RWPE1 (cell line): ENCODE measurements around the gene DAPK1.

Experiments used
- CTCF ChIA-PET: fragments of 350-600 bp; sonication (Branson Sonifier 250); formaldehyde crosslinking; extraction: SDS; loops from one replicate; lab custom pipeline; 2021; lab: Yijun Ruan, JAX
- POLR2A ChIA-PET: fragments of 400-600 bp; formaldehyde crosslinking; extraction: SDS; loops from one replicate; lab custom pipeline; 2020; ENCODE audit warnings: antibody characterized with exemption; ENCODE audit not compliant: low non-redundant PET; lab: Yijun Ruan, JAX
- DNase-seq: peaks from one replicate; pipeline ENCODE4 v3.0.0; 2012; ENCODE audit warnings: low spot score
- H3K27ac ChIP-seq: fragments of 450-650 bp; 2 replicates; pipeline ENCODE4 v1.5.1; 2017
- TF ChIP-seq, protein P1 (sequence below): fragments of 450-650 bp; conservative IDR thresholded peaks from 2 replicates; pipeline ENCODE4 v1.5.1; 2017; ENCODE audit warnings: low read depth, mild to moderate bottlenecking

Gene DAPK1

DNA sequence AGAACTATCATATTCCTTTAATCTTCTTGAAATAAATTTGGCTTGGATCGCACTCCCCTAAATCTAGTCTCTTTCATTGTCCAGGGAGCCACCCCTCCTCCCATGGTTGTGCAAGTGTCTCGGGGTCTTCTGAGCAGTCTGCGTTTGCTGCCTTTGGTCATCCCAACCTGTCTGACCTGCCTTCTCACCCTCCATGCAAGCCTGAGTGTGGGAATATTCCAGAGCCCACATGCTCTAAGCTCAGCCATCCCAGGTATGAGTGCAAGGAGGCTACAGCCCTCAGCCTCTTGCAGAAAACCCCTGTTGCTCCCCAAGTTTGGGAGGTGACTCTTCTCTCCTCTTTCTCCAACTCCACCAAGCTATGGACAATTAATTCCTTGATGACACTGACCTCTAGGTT, 220.6 kb downstream of the DAPK1 start:
- CTCF ChIA-PET: no interaction called here
- H3K27ac ChIP-seq: no peak overlapping the region
- no peak for DNase-seq
- POLR2A ChIA-PET: no interaction called here
- TF ChIP-seq, protein P1, sequence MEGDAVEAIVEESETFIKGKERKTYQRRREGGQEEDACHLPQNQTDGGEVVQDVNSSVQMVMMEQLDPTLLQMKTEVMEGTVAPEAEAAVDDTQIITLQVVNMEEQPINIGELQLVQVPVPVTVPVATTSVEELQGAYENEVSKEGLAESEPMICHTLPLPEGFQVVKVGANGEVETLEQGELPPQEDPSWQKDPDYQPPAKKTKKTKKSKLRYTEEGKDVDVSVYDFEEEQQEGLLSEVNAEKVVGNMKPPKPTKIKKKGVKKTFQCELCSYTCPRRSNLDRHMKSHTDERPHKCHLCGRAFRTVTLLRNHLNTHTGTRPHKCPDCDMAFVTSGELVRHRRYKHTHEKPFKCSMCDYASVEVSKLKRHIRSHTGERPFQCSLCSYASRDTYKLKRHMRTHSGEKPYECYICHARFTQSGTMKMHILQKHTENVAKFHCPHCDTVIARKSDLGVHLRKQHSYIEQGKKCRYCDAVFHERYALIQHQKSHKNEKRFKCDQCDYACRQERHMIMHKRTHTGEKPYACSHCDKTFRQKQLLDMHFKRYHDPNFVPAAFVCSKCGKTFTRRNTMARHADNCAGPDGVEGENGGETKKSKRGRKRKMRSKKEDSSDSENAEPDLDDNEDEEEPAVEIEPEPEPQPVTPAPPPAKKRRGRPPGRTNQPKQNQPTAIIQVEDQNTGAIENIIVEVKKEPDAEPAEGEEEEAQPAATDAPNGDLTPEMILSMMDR: no peak

DNA sequence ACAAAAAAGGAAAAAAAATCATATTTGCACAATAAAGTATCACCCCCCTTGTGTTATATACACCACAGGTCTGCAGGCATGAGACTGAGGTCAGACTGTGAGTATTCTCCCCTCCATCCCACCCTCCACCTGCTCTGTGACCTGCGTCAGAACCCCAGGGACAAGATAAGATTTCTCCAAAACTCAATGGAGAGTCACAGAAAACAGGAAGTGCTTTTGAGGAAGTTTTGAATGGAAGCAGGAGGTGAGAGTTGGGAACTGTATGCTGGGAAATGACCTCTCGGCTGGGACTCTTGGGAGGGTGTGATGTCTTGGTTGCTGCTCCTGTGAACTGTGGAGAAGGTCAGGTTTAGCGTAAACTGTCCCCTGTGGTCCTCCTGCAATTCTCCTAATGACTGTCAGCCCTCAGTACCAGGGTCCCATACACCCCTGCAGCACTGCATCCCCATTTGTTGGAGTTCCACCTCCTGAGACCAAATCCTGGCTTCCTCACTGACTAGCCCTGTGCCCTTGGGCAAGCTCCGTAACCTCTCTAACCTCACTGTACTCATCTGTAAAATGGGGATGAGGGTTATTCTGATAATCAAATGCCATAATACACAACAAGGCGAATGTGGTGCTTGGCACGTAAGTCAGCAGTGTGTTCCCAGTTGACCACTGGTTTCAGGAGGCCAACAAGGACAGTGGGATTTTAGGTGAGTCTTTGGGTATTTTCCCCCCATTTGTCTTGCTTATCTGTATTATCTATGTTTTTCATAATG, 221.4 kb downstream of the DAPK1 start:
- H3K27ac ChIP-seq: no peak overlapping the region
- DNase-seq: no peak
- POLR2A ChIA-PET: no interaction called here
- CTCF ChIA-PET: no interaction called here
- TF ChIP-seq, protein P1: no peak

DNA sequence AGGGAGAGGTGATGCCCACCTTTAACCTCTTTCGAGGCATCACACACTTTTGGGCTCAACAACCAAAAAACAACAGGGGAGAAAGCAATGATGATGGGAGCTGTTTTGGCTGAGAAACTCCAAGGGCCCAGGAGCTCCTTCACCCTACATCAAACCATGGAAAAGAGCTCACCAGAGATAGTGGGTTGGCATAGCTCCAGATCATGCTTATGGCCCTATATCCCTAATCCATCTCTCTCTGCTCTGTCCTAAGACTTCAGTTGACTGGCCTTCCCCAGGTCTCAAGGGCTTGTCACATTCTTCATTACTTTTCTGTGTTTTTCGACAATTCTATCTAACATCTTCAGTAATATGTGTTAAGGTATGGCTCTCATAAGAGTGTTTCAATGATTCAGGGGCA, 222.5 kb downstream of the DAPK1 start:
- ChIA-PET POLR2A (no interaction called here), CTCF (no interaction called here)
- TF ChIP-seq, protein P1: no peak
- H3K27ac ChIP-seq: no peak overlapping the region
- no peak for DNase-seq

DNA sequence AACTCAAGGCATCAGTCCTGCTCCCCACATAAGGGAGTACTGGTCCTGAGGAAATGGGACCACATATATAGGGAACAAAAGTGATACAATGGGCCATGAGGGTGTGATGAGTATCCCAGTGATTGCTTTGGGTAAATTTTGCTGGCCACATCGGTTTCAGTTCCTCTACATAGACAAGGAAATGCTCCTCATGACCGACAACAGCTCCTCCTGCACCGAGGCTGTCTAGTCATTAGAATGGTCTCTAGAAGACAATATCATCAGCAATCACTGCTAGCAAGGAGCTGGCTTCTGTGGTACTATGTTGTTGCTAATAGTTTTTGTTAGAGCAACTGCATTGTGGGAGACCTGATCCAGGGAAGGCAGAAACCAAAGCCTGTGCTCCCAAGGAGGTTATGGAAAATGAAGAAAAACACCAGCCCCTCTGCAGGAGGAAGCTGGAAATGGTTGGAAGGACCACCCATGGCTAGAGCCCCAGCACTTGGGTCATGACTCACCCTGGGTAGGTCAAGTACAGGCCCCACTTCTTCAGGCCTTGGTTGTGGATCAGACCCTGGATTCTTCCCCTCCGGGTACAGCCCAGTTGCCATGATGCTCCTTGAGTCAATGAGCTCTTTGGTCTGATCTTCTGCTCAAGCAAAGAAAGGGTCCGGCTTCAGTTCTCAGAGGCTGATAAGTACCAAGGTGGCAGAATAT, 224.9 kb downstream of the DAPK1 start:
- TF ChIP-seq, protein P1: no peak
- ChIA-PET CTCF (interaction anchor here (0.6 to 1.1 kb wide), 3 partner anchors 16 to 1331 kb away, joined by 3 to 5 read pairs (median 3); no protein-coding TSS in a partner anchor), POLR2A (no interaction called here)
- no peak overlapping the region for H3K27ac ChIP-seq
- DNase-seq: no peak

DNA sequence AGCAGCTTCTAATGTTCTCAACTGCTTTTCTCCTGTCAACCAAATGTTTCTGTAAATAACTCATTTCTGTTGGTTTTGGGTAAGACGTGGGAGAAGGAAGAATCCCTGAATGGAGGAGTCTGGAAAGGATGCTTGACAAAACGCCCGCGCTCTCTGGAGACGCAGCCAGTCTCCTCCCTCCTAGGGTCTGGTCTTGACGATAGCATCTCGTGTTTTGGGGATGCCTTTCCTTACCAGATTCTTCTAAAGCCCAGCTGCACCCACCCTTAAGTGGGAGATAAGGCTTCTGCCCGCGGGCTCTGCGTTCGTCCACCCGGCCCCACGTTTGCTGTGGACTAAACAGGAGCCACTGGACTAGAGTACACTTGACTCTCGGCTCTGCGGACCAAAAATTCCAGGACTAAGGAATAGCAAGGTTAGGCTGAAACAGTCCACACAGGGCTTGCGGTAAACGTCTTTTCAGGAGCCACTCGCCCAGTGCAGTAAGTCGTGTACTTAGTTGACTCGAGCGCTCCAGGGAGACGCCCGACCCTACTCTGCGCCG, 227.8 kb downstream of the DAPK1 start:
- TF ChIP-seq, protein P1: no peak
- H3K27ac ChIP-seq: peak overlapping the region; percentile 84
- ChIA-PET CTCF (interaction anchor here (0.6 to 1.6 kb wide), 2 partner anchors 11 to 87 kb away, joined by 3 to 6 read pairs; no protein-coding TSS in a partner anchor), POLR2A (interaction anchor here (2.2 kb wide), 1 partner anchor 11 kb away, joined by 10 read pairs; no protein-coding TSS in a partner anchor)
- DNase-seq: no peak
